ENCODE results near the gene PLEKHM1. TPM values are rescaled to one million over a fixed set of nuclear protein-coding genes. Genes with fewer than 3 reads are reported as not detected.

The PLEKHM1 gene
- total and polyA plus RNA-seq, 11 donors: 11.1 to 48.0 (median 30.4) TPM

- Histone ChIP-seq H3K36me3 (peaks cover 0 to 82% (median 37%) of the 10 kb centered on the region in 9 donors), H3K27me3 (no peaks in the 10 kb centered on the region), H3K27ac (no peak overlapping the region), H3K4me1 (peaks cover 0 to 19% (median 4%) of the 10 kb centered on the region in 12 donors), H3K9me3 (no peaks in the 10 kb centered on the region), H3K4me3 (no peak overlapping the region)
- intact Hi-C loops (cut with DNase I): loop anchor here in 2 of 10 donors (10.0 kb wide), 3 partner anchors 188 to 438 kb away; partner anchors contain the start of genes ACBD4 (in 1 of the 2) and PLCD3 (in 1 of the 2)
- TF ChIP-seq POLR2A (IDR thresholded peaks at IDR 0.05): no peak
- TF ChIP-seq CTCF (IDR thresholded peaks at IDR 0.05): no peak
- DNase-seq: no peak
- peak in 1 of 4 donors; percentile 1 for ATAC-seq
- WGBS, 4 donors: 92 to 96% (median 94%) methylated on average over 41 to 50 of the region's 50 CpGs
These were observed 93.9 kb downstream of the PLEKHM1 start for GRCh38 chr17:45396496-45397205.

- Histone ChIP-seq H3K4me1 (peaks cover 0 to 19% (median 4%) of the 10 kb centered on the region in 12 donors), H3K9me3 (no peaks in the 10 kb centered on the region), H3K27ac (no peak overlapping the region), H3K27me3 (no peaks in the 10 kb centered on the region), H3K4me3 (peak overlapping the region in 9 of 12 donors; percentile 17 to 42 (median 30)), H3K36me3 (peaks cover 0 to 73% (median 30%) of the 10 kb centered on the region in 9 donors)
- ATAC-seq (peak in 2 of 4 donors; percentile 3 to 7), DNase-seq (no peak)
- WGBS, 4 donors: 70 to 81% (median 76%) methylated on average over 44 to 60 of the region's 60 CpGs
- intact Hi-C loops (cut with DNase I): loop anchor here in 3 of 10 donors (1.0 to 10.0 kb wide), 5 partner anchors 29 to 439 kb away; partner anchors contain the start of genes ACBD4 (in 1 of the 3) and PLCD3 (in 1 of the 3)
- TF ChIP-seq CTCF (IDR thresholded peaks at IDR 0.05): no peak
- TF ChIP-seq POLR2A (IDR thresholded peaks at IDR 0.05): no peak
These were observed 94.7 kb downstream of the PLEKHM1 start for GRCh38 chr17:45395569-45396415.

GRCh38 chr17:45394913-45395568 is 95.5 kb downstream of the PLEKHM1 start:
- Histone ChIP-seq H3K9me3 (no peaks in the 10 kb centered on the region), H3K4me1 (peaks cover 0 to 19% (median 4%) of the 10 kb centered on the region in 12 donors), H3K4me3 (peak overlapping the region in 10 of 12 donors; percentile 2 to 42 (median 30)), H3K27ac (no peak overlapping the region), H3K27me3 (no peaks in the 10 kb centered on the region), H3K36me3 (peaks cover 0 to 66% (median 30%) of the 10 kb centered on the region in 9 donors)
- peak; percentile 61 to 82 (median 72) for TF ChIP-seq CTCF (IDR thresholded peaks at IDR 0.05)
- no peak for TF ChIP-seq POLR2A (IDR thresholded peaks at IDR 0.05)
- 22 to 40% (median 25%) methylated on average over 24 to 30 of the region's 30 CpGs for WGBS, 4 donors
- ATAC-seq (peak; percentile 29 to 71 (median 63)), DNase-seq (peak; percentile 71 to 83 (median 77))
- intact Hi-C loops (cut with DNase I): loop anchor here in 3 of 10 donors (1.0 to 10.0 kb wide), 5 partner anchors 30 to 440 kb away; partner anchors contain the start of genes ACBD4 (in 1 of the 3) and PLCD3 (in 1 of the 3)

Measured in heart left ventricle (tissue), 16 donors.